ENCODE measurements around the gene GULP1.

DNA sequence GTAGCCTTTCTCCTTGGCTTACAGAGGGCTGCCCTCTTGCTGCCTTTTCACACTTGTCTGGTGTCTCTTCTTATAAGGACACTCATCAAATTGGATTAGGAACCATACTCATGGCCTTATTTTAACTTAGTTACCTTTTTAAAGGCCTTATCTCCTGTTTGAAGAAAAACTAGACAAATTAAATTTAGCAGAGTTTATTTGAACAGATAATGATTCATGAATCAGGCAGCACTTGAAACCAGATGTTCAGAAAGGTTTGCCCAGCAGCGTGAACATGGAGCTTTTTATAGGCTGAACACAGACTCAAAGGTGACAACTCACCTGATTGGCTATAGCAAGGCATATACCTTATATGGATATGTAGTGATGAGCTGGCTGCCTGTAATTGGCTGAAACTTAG lies 238.0 kb downstream of the GULP1 start:
- TF ChIP-seq EP300 (IDR thresholded peaks at IDR 0.05) (no peak), POLR2AphosphoS5 (IDR thresholded peaks at IDR 0.05) (no peak)
- TF ChIP-seq, protein P1, sequence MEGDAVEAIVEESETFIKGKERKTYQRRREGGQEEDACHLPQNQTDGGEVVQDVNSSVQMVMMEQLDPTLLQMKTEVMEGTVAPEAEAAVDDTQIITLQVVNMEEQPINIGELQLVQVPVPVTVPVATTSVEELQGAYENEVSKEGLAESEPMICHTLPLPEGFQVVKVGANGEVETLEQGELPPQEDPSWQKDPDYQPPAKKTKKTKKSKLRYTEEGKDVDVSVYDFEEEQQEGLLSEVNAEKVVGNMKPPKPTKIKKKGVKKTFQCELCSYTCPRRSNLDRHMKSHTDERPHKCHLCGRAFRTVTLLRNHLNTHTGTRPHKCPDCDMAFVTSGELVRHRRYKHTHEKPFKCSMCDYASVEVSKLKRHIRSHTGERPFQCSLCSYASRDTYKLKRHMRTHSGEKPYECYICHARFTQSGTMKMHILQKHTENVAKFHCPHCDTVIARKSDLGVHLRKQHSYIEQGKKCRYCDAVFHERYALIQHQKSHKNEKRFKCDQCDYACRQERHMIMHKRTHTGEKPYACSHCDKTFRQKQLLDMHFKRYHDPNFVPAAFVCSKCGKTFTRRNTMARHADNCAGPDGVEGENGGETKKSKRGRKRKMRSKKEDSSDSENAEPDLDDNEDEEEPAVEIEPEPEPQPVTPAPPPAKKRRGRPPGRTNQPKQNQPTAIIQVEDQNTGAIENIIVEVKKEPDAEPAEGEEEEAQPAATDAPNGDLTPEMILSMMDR (IDR thresholded peaks at IDR 0.05): no peak
